WTC11 (cell line): ENCODE data around the gene TENT4B.

Experiments used
- CBFB ChIP-seq: sonication (generic); formaldehyde crosslinking; IDR thresholded peaks from 2 replicates; pipeline ENCODE4 v1.8.1; 2022; ENCODE audit warnings: mild to moderate bottlenecking, low read depth, missing genetic modification reagents
- CTCF ChIP-seq: fragments of 200-600 bp; IDR thresholded peaks from 2 replicates; pipeline ENCODE4 v1.8.0; 2022; ENCODE audit warnings: antibody characterized with exemption
- FOXK1 ChIP-seq: sonication (generic); formaldehyde crosslinking; IDR thresholded peaks from 2 replicates; pipeline ENCODE4 v1.8.0; 2022; ENCODE audit warnings: mild to moderate bottlenecking, moderate library complexity, missing genetic modification reagents
- FOXP1 ChIP-seq: sonication (generic); formaldehyde crosslinking; IDR thresholded peaks from 2 replicates; pipeline ENCODE4 v1.8.0; 2022; ENCODE audit warnings: missing genetic modification reagents, mild to moderate bottlenecking, moderate library complexity, borderline replicate concordance
- NR1H2 ChIP-seq: sonication (generic); formaldehyde crosslinking; IDR thresholded peaks from 2 replicates; pipeline ENCODE4 v1.9.0; 2021; ENCODE audit warnings: mild to moderate bottlenecking, moderate library complexity, missing genetic modification reagents
- OVOL2 ChIP-seq: fragments of 250-450 bp; sonication (Bioruptor Pico); IDR thresholded peaks from 2 replicates; pipeline ENCODE4 v1.9.0; 2021; ENCODE audit warnings: mild to moderate bottlenecking, borderline replicate concordance

GRCh38 chr16:50202926-50203624 is 50.0 kb downstream of the TENT4B start:
- TF ChIP-seq CTCF: no peak
- no peak for TF ChIP-seq CBFB (CRISPR knock-in tag)
- no peak for TF ChIP-seq FOXK1 (CRISPR knock-in tag)
- TF ChIP-seq NR1H2 (CRISPR knock-in tag): no peak
- TF ChIP-seq OVOL2: no peak
- no peak for TF ChIP-seq FOXP1 (CRISPR knock-in tag)
